Measurements from ENCODE around the gene ENOX1.

DNA sequence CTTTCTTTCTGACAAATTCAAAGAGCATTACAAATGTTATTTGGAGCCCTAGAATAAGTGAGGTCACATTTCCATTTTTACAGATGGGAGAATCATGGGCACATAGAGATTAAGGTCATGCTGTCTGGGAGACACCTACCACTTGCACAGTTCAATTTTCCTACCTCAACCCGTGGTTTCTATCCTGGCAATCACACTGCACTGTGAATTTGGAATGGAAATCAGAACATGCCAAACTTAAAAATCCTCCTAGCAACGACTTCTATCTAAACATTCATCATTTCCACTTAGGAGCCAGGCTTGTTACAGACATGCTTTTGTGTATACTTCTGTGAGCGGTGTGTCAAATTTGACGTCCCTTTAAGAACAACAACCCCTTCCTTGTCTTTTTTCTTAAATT, 511.9 kb downstream of the ENOX1 start:
- TF ChIP-seq, protein P1, sequence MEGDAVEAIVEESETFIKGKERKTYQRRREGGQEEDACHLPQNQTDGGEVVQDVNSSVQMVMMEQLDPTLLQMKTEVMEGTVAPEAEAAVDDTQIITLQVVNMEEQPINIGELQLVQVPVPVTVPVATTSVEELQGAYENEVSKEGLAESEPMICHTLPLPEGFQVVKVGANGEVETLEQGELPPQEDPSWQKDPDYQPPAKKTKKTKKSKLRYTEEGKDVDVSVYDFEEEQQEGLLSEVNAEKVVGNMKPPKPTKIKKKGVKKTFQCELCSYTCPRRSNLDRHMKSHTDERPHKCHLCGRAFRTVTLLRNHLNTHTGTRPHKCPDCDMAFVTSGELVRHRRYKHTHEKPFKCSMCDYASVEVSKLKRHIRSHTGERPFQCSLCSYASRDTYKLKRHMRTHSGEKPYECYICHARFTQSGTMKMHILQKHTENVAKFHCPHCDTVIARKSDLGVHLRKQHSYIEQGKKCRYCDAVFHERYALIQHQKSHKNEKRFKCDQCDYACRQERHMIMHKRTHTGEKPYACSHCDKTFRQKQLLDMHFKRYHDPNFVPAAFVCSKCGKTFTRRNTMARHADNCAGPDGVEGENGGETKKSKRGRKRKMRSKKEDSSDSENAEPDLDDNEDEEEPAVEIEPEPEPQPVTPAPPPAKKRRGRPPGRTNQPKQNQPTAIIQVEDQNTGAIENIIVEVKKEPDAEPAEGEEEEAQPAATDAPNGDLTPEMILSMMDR (IDR thresholded peaks at IDR 0.05): no peak
- no peak for TF ChIP-seq POLR2A (IDR thresholded peaks at IDR 0.05)
